Mucosa of stomach (tissue), 1 donor: ENCODE data around the gene PREX1.

Source experiments
- H3K27me3 ChIP-seq: one replicate; pipeline ENCODE4 v1.7.0; 2013; ENCODE audit warnings: mild to moderate bottlenecking, low read length; ENCODE audit not compliant: control insufficient read depth, insufficient read depth
- H3K36me3 ChIP-seq: one replicate; pipeline ENCODE4 v1.7.0; 2013; ENCODE audit warnings: low read length; ENCODE audit not compliant: control insufficient read depth, insufficient read depth
- H3K4me1 ChIP-seq: one replicate; pipeline ENCODE4 v1.7.0; 2013; ENCODE audit warnings: mild to moderate bottlenecking, low read length; ENCODE audit not compliant: control insufficient read depth, insufficient read depth
- H3K4me3 ChIP-seq: one replicate; pipeline ENCODE4 v1.7.0; 2013; ENCODE audit warnings: low read length
- H3K9ac ChIP-seq: one replicate; pipeline ENCODE4 v1.7.0; 2013; ENCODE audit warnings: mild to moderate bottlenecking, low read length, moderate library complexity
- H3K9me3 ChIP-seq: one replicate; pipeline ENCODE4 v1.7.0; 2013; ENCODE audit warnings: mild to moderate bottlenecking, low read length, moderate library complexity; ENCODE audit not compliant: control insufficient read depth
- donor health status: Pancreatic carcinoma.

The PREX1 gene

DNA sequence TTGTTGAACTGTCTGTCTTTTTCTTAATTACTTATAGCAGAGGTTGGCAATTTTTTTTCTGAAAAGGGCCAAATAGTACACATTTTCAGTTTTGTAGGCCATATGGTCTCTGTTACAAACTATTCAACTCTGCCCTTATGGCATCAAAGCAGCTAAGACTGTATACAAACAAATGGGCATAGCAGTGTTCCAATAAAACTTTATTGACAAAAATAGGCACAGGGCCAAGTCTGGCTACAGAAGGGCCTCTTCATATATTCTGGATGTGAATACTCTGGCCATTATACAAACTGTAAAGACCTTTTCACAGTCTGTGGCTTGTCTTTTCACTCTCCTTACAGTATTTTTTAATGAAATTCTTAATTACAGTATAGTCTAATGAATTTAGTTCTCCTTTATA, 132.1 kb downstream of the PREX1 start:
- no peaks in the 10 kb centered on the region for H3K36me3 ChIP-seq
- H3K27me3 ChIP-seq, result no peaks in the 10 kb centered on the region
- H3K9me3 ChIP-seq, result no peaks in the 10 kb centered on the region
- peaks cover 17% of the 10 kb centered on the region for H3K4me1 ChIP-seq
- H3K4me3 ChIP-seq, result no peak overlapping the region
- no peak overlapping the region for H3K9ac ChIP-seq

DNA sequence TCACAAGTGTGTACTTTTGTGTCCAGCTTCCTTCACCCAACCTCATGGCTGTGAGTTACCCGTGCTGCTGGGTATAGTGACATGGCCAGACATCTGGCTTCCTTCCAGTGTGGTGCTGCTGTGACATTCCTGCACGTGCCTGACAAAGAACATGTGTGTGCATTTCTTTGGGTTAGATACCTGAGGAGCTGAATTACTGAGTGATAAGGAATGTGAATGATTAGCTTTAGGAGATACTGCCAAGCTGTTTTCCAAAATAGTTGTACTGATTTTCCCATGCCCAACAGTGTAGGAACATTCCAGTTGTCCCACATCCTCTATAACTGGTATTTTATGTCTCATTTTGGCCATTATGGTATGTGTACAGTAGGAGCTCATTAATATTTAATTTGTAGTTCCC, 132.5 kb downstream of the PREX1 start:
- H3K9me3 ChIP-seq, result no peaks in the 10 kb centered on the region
- H3K4me1 ChIP-seq, result peaks cover 17% of the 10 kb centered on the region
- no peaks in the 10 kb centered on the region for H3K27me3 ChIP-seq

DNA sequence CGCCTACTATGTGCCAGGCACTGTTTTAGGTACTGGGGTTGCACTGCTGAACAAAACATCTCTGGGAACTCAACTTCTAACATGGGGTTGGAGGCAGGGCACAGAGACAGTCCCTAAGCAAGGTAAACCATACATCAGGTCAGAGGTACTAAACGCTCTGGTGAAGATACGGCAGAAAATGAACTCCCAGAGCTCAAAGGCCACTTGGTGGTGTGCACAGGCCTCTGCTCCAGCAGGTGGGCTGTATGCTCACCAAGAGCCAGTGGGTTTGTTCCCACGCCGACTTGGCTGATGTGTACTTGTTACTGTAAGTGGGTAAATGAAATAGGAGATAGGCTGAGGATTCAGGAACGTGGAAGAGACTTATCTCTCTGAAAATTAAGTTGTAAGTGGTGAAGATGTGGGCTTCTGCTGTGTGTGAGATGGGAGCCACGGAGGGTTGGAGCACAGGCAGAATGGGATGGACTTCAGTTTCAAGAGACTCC, 133.4 kb downstream of the PREX1 start:
- Histone ChIP-seq H3K4me1 (peaks cover 17% of the 10 kb centered on the region), H3K36me3 (no peaks in the 10 kb centered on the region), H3K9ac (no peak overlapping the region), H3K4me3 (no peak overlapping the region), H3K27me3 (no peaks in the 10 kb centered on the region), H3K9me3 (no peaks in the 10 kb centered on the region)

More for the DNA sequence above, 132.5 kb downstream of the PREX1 start:
- H3K36me3 ChIP-seq, result no peaks in the 10 kb centered on the region
- no peak overlapping the region for H3K9ac ChIP-seq
- no peak overlapping the region for H3K4me3 ChIP-seq

DNA sequence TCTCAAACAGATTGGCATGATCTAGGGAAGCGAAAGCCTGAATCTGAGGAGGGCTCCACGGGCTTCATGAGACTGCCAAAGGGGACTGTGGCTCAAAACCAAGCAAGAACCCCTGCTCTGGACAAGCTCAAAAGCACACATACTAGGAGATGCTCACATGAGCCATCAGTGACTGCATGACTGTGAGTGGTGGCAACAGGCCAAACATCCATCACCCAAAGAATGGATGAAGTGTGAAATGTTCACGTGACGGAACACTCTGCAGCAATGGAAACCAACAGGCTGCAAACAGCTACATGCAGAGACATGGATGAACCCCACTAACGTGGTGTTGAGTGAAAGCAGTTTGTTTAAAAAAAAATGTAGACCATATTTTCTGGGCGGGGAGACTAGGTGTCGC, 136.3 kb downstream of the PREX1 start:
- Histone ChIP-seq H3K27me3 (no peaks in the 10 kb centered on the region), H3K36me3 (no peaks in the 10 kb centered on the region), H3K9me3 (no peaks in the 10 kb centered on the region), H3K4me3 (no peak overlapping the region), H3K9ac (no peak overlapping the region), H3K4me1 (peaks cover 7% of the 10 kb centered on the region)

DNA sequence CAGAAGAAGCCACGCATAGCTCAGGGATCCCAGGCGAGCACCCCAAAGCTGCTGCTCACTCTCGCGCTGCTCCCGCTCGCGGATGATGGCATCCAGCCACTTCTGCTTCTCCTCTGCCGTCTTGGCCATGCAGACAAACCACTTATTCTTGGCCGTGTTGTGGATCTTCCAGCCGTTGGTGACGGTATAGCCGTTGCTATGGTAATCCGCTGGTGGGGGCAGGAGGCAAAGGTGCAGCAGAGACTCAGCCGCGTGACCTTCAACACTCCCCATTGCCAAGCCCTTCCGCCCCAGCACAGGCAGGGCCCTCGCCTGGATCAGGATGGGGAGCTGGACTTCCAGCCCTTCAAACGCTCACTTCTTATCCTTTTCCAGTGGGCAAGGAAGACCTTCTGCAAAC, 136.9 kb downstream of the PREX1 start:
- no peaks in the 10 kb centered on the region for H3K36me3 ChIP-seq
- H3K9ac ChIP-seq, result no peak overlapping the region
- peaks cover 13% of the 10 kb centered on the region for H3K4me1 ChIP-seq
- H3K27me3 ChIP-seq, result no peaks in the 10 kb centered on the region
- no peak overlapping the region for H3K4me3 ChIP-seq
- no peaks in the 10 kb centered on the region for H3K9me3 ChIP-seq

DNA sequence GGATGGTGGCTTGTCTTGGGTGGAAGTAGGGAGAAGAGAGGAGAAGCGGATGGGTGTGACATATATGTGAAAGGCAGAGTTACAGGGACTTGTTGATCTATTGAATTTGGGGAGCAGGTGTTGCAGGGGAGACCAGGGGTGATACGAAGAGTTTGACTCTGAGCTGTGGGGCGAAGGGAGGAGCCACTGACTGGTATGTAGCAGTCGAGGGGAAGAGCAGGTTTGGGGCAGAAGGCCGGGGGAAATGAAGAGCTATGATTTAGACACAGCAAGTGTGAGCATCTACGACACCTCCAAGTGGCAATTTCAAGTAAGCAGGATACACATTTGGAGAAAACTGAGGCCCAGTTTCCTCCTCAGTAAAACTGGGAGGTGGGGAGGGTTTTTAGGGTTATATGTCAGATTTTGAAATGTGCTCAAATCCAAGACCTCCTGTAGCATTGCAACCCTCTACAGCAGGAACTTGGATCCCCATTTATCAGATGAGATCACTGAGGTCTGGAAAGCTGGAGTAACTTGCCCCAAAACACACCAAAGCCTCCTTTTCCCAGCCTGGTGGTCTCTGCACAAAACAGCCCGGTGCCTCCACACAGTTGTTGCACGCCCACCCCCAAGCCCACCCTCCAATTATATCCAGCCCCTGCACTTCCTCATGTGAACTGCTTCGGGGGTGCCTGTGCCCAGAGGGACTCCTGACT, 137.8 kb downstream of the PREX1 start:
- Histone ChIP-seq H3K9ac (no peak overlapping the region), H3K4me1 (peaks cover 14% of the 10 kb centered on the region), H3K27me3 (no peaks in the 10 kb centered on the region), H3K9me3 (no peaks in the 10 kb centered on the region), H3K4me3 (no peak overlapping the region), H3K36me3 (no peaks in the 10 kb centered on the region)

DNA sequence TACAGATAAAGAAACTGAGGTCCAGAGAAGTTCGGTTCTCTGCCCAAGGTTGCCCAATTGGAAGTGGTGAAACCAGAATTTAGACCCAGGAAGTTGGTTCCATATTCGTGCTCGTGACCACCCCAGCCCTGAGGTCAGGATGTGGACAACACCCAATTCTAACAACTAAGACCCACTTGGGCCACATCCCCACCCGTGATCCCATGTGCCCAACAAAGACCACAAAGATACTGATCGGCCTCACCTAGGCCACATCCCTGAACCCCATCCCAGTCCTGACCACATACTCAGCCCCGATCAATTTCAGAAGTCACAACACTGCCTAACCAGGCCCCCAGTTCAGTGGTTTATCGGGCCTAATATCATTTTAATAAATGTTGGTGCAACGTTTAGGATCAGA, 138.4 kb downstream of the PREX1 start:
- no peak overlapping the region for H3K4me3 ChIP-seq
- H3K9me3 ChIP-seq, result no peaks in the 10 kb centered on the region
- H3K27me3 ChIP-seq, result no peaks in the 10 kb centered on the region
- no peak overlapping the region for H3K9ac ChIP-seq
- peaks cover 14% of the 10 kb centered on the region for H3K4me1 ChIP-seq
- no peaks in the 10 kb centered on the region for H3K36me3 ChIP-seq

DNA sequence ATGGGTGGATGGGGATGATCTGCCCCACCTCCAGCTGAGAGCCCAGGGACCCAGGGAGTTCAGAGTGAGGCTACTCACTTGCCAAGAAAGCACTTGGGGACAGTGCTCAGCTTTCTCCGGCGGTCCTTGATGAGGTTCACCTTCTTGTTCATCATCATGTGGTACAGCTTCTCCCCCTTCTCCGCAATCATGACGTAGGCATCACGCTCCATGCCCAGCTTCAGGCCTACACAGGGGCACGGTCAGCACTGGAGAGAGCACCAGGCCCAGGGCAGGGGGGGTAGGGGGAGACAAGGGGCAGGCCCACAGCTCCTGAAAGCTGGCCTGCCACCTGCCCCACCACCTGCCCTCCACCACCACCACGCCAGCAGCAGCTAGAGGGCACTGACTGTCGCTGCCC, 139.2 kb downstream of the PREX1 start:
- no peaks in the 10 kb centered on the region for H3K9me3 ChIP-seq
- no peaks in the 10 kb centered on the region for H3K27me3 ChIP-seq
- H3K36me3 ChIP-seq, result no peaks in the 10 kb centered on the region
- H3K4me3 ChIP-seq, result no peak overlapping the region
- H3K4me1 ChIP-seq, result peaks cover 14% of the 10 kb centered on the region
- H3K9ac ChIP-seq, result no peak overlapping the region

DNA sequence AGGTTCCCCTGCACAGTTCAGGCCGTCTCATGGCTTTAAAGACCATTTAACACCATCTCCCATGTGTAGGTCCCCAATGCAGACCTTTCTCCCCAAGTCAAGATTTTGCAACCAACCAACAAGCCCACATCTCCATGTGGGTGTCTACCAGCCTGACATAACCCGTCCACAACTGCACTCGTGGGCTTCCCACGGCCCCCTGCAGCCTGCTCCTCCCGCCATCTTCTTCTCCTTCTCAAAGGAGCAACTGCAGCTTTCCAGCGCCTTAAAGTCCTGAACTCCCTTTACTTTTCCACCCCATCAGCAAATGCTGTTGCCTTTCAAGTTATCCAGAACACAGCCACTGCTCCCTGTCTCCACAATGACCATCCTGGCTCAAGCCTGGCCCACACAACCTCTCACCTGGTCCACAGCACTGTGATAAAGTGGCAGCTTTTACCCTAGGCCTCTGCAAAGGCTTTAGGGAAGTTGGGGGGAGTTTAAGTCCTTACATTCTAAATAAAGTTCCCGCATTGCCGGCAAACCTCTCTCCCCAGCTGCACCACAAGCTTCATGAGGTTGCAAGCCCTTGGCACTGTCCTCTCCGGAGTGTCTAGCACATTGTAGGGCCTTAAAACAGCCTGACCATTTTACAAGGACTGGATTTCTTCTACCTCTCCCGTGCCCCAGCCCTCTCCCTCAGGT, 140.5 kb downstream of the PREX1 start:
- Histone ChIP-seq H3K9me3 (no peaks in the 10 kb centered on the region), H3K4me3 (no peak overlapping the region), H3K9ac (no peak overlapping the region), H3K4me1 (peaks cover 27% of the 10 kb centered on the region), H3K27me3 (no peaks in the 10 kb centered on the region), H3K36me3 (no peaks in the 10 kb centered on the region)

DNA sequence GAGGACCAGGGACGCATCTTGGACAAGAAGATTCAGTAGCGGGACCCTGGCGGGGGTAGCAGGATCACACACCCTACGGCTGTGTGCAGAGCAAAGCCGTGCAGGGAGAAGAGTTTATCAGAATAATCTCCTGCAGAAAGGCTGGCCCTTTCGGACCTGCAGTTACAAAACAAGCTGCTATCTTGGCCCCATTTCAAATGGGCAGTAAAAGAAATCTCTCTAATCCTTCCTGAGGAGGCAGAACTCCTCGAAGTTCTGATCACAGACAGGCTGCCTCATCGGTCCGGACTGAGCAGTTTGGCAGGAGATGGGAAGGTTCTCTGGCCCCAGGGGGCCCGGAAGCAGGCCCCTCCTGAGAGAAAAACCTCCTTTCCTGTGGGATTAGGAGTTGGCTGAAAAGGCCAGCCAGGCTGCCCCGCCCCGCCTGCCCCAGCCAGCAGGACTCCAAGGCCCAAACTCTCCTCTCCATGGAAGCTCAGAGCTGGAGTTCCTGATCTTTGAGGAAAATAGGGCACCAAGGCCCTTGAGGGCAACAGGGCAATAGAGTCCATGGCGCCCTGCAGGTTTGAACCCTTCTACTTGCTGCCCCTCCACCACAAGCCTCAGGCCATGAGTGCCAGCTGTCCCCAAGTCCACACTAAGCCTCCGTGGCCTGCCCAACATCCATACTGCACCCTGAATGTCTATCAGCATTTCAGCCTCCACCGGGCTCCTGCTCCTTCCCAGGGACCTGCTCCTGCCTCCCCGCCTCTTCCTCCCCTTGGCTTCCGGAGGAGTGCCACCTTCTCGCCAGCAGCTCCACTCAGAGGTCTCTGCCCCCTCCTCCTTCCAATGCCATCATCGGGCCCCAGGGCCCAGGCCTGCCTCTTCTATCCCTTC, 141.3 kb downstream of the PREX1 start:
- Histone ChIP-seq H3K27me3 (no peaks in the 10 kb centered on the region), H3K4me1 (peaks cover 28% of the 10 kb centered on the region), H3K4me3 (no peak overlapping the region), H3K9ac (no peak overlapping the region), H3K9me3 (no peaks in the 10 kb centered on the region), H3K36me3 (no peaks in the 10 kb centered on the region)

DNA sequence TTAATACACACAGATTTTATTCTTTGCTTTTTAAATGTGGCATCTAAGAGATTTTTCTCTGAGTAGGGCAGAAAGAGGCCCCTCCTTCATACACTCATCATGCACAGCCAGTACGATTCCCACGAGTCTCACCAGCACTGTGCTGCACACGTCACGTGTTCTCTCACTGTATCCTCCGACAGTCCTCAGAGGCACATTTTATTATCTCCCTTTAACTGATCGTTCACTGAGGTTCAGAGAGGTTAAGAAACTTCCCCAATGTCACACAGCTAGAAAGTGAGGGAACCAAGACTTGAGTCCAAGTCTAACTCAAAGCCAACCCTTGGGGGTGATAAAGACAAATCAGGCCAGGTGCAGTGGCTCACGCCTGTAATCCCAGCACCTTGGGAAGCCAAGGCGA, 142.5 kb downstream of the PREX1 start:
- no peaks in the 10 kb centered on the region for H3K27me3 ChIP-seq
- no peak overlapping the region for H3K4me3 ChIP-seq
- no peaks in the 10 kb centered on the region for H3K36me3 ChIP-seq
- peaks cover 28% of the 10 kb centered on the region for H3K4me1 ChIP-seq
- H3K9me3 ChIP-seq, result no peaks in the 10 kb centered on the region
- H3K9ac ChIP-seq, result no peak overlapping the region

DNA sequence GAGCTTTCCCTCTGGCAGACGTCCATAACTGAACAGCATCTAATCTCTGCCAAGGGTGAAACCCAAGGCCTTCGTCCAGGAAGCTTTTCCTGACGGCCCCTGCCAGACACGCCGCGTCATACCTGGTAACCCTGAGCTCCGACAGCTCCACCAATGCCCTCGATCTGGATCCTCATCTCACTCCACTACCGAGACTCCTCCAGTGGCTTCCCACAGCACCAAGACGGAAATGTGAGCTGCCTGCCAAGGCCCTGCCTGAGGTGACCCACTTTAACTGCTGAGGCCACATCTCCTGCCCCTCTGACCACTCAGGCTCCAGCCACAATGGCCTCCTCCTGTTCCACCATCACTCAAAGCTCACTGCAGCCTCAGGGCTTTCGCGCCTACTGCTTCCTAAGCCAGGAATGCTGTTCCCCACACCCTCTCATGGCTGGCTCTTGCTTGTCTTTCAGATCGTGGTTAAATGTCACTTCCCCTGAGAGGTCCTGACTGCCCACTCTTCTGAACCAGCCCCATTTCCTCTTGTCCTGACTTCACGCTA, 143.2 kb downstream of the PREX1 start:
- H3K9me3 ChIP-seq, result no peaks in the 10 kb centered on the region
- peaks cover 28% of the 10 kb centered on the region for H3K4me1 ChIP-seq
- H3K27me3 ChIP-seq, result no peaks in the 10 kb centered on the region
- H3K4me3 ChIP-seq, result no peak overlapping the region
- H3K36me3 ChIP-seq, result no peaks in the 10 kb centered on the region
- no peak overlapping the region for H3K9ac ChIP-seq
